ENCODE data around the gene HDC. TPM values are rescaled to one million over a fixed set of nuclear protein-coding genes. Genes with fewer than 3 reads are reported as not detected.

The HDC gene
- total RNA-seq, 1 experiment from 2014 or later, result not detected

- Histone ChIP-seq H3K27ac (ENCODE audit: low read length) (no peak overlapping the region), H3K9me3 (ENCODE audit: control insufficient read depth, insufficient read depth, low read depth, low read length) (no peaks in the 10 kb centered on the region), H3K4me3 (ENCODE audit: low read depth in 2 of 2, low read length in 2 of 2) (peak overlapping the region in 1 of 2 experiments; percentile 11; a peak in 1 of 4 replicates), H3K4me1 (ENCODE audit: control insufficient read depth, insufficient read depth, low read length) (no peaks in the 10 kb centered on the region), H3K36me3 (ENCODE audit: control insufficient read depth, insufficient read depth, low read length) (no peaks in the 10 kb centered on the region), H3K27me3 (ENCODE audit: control insufficient read depth, insufficient read depth, low read length) (no peaks in the 10 kb centered on the region)
- TF ChIP-seq TCF7L2 (IDR thresholded peaks at IDR 0.05; ENCODE audit: low read depth, low read length) (no peak), CTCF (IDR thresholded peaks at IDR 0.05) (no peak), REST (IDR thresholded peaks at IDR 0.05; ENCODE audit: insufficient read depth in 1 of 2, low read depth in 2 of 2, low read length in 1 of 2) (no peak), POLR2AphosphoS5 (IDR thresholded peaks at IDR 0.05; ENCODE audit: low read depth, low read length) (no peak), SIN3A (IDR thresholded peaks at IDR 0.05; ENCODE audit: borderline replicate concordance, insufficient read depth, low read depth, low read length) (no peak)
- DNase-seq (ENCODE audit: low read depth, low spot score), result no peak
- BruUV-seq (replicated peaks), result no TSS peak
- no peak for ATAC-seq
- POLR2A ChIA-PET, result interaction anchor here (0.7 kb wide), 1 partner anchor 134 kb away, joined by 4 read pairs; no protein-coding TSS in a partner anchor
- CTCF ChIA-PET, result no interaction called here
- in situ Hi-C loops (cut with HindIII; ENCODE audit: low pct_unique_long_range_greater_than_20kb, low sequenced_read_pairs) (no loop called here), intact Hi-C loops (cut with micrococcal nuclease; ENCODE audit: unreplicated experiment) (no loop called here)
Measured at GRCh38 chr15:50247819-50248655, 17.5 kb downstream of the HDC start.

- DNase-seq (ENCODE audit: low read depth, low spot score) (no peak), ATAC-seq (no peak)
- BruUV-seq (replicated peaks), result no TSS peak
- Histone ChIP-seq H3K4me3 (ENCODE audit: low read depth in 2 of 2, low read length in 2 of 2) (no peak overlapping the region), H3K9me3 (ENCODE audit: control insufficient read depth, insufficient read depth, low read depth, low read length) (no peaks in the 10 kb centered on the region), H3K27me3 (ENCODE audit: control insufficient read depth, insufficient read depth, low read length) (no peaks in the 10 kb centered on the region), H3K36me3 (ENCODE audit: control insufficient read depth, insufficient read depth, low read length) (no peaks in the 10 kb centered on the region), H3K27ac (ENCODE audit: low read length) (no peak overlapping the region), H3K4me1 (ENCODE audit: control insufficient read depth, insufficient read depth, low read length) (no peaks in the 10 kb centered on the region)
- ChIA-PET POLR2A (no interaction called here), CTCF (no interaction called here)
- TF ChIP-seq CTCF (IDR thresholded peaks at IDR 0.05) (no peak), SIN3A (IDR thresholded peaks at IDR 0.05; ENCODE audit: borderline replicate concordance, insufficient read depth, low read depth, low read length) (no peak), POLR2AphosphoS5 (IDR thresholded peaks at IDR 0.05; ENCODE audit: low read depth, low read length) (no peak), REST (IDR thresholded peaks at IDR 0.05; ENCODE audit: insufficient read depth in 1 of 2, low read depth in 2 of 2, low read length in 1 of 2) (no peak), TCF7L2 (IDR thresholded peaks at IDR 0.05; ENCODE audit: low read depth, low read length) (no peak)
- in situ Hi-C loops (cut with HindIII; ENCODE audit: low pct_unique_long_range_greater_than_20kb, low sequenced_read_pairs) (no loop called here), intact Hi-C loops (cut with micrococcal nuclease; ENCODE audit: unreplicated experiment) (no loop called here)
Measured at GRCh38 chr15:50246631-50247030, 18.9 kb downstream of the HDC start.

Data from Panc1 (cell line).